Bone marrow (tissue), 2 donors: ENCODE results near the gene CD247.
A peak's percentile ranks its signal among the peaks of the same experiment; 100 is the strongest.

Source experiments
- DNase-seq, 2 donors: peaks; one replicate each; lab custom pipeline; 2025; lab: John Stamatoyannopoulos, UW

Gene CD247

DNA sequence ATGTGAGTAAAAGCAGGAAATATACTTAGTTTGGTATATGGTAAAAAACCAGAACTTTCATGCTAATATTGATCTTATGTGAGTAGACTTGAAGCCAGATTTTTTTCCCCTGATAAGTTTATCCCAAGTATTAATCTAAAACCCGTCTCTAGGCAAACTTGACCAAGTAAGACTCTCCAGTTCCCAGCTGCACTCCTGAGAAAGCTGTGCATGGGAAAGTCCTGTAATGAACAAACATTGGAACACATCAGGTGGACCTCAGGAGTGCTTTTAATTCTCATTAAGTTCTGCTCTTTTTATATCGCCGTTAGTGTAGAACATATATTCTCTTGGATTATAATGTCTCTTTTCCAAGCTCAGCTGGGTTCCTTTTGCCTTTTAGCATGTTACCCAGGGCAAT, 105.0 kb downstream of the CD247 start:
- no peak for DNase-seq

GRCh38 chr1:167412920-167413319, 105.4 kb downstream of the CD247 start:
- peak in 1 of 2 donors; percentile 47 for DNase-seq

DNA sequence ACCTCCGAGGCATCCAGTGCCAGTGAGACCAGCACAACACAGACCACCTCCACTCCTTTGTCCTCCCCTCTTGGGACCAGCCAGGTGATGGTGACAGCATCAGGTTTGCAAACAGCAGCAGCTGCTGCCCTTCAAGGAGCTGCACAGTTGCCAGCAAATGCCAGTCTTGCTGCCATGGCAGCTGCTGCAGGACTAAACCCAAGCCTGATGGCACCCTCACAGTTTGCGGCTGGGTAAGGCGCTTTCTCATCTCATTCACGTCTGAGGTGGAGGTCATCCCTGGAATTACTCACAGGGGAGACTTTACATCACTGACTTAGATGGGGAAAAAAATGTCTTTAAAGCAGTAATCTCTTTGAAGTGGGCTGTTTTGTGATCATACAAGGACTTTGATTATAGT, 106.3 kb downstream of the CD247 start:
- no peak for DNase-seq

- DNase-seq = no peak
Observed at GRCh38 chr1:167409183-167409582, 109.1 kb downstream of the CD247 start.

DNA sequence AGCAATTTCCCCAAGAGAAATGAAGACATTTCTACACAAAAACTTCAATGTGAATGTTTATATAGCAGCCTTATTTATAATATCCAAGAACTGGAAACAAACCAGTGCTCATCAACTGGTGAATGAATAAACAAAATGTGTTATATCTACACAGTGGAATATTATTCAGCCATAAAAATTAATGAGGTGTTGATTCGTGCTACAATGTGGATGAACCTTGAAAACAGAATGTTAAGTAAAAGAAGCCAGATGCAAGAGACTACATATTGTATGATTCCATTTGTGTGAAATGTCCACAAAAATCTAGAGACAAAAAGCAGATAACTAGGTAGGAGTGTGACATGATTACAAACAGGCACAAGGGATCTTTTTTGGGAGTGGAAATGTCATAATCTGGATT, 110.0 kb downstream of the CD247 start:
- no peak for DNase-seq

DNA sequence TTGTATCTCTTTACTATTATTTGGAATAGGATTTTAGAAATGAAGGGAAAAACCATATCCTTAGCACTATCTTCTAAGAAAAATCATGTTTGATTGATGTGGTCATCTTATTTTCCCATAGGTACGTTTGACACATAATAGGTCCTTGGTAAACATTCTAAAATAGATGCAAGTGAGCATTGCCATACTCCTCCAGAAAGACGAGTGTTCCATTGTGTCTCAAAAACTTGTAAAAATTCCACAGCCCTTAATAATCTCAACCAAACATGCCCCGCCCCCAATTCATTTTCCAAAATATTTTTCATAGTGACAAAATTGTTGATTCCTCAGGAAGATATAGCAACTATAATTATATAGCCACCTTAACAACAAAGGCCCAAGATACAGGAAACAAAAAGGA, 113.4 kb downstream of the CD247 start:
- DNase-seq = no peak

DNA sequence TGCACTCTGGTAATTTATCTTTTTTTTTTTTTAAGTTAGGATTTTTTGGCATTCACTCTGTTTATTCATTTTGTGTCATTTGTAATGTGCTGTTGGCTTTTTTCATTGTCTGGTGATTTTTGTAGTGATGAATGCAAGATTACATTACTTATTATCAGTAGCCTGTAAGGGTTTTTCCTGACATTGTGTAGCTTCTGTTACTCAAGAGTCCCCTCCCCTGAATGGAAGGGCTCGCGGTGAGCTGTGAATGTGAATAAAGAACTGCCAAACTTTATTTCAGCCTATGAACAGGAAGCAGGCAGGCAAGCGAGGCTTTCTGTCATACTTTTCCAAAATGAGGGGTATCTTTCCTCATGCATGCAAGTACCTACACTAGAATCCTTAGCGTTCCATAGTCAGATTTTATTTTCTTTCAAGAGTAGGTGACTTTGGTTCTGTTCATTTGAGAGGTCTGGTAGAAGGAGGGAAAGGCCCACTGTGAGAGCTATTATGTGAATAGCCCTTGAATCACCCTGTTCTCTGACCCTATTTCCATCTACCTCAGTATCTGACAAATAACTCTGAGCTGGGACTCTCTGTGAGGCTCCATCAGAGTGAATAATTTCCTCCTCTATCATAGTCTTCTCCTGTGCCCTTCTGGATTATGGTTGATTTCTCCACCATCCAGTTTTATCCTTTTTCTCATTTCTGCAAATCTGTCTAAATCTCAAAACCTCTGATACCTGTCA, 114.0 kb downstream of the CD247 start:
- no peak for DNase-seq

GRCh38 chr1:167401260-167401873, 117.0 kb downstream of the CD247 start:
- peak in 1 of 2 donors; percentile 23 for DNase-seq

- no peak for DNase-seq
Observed at GRCh38 chr1:167400359-167400953, 117.9 kb downstream of the CD247 start.

DNA sequence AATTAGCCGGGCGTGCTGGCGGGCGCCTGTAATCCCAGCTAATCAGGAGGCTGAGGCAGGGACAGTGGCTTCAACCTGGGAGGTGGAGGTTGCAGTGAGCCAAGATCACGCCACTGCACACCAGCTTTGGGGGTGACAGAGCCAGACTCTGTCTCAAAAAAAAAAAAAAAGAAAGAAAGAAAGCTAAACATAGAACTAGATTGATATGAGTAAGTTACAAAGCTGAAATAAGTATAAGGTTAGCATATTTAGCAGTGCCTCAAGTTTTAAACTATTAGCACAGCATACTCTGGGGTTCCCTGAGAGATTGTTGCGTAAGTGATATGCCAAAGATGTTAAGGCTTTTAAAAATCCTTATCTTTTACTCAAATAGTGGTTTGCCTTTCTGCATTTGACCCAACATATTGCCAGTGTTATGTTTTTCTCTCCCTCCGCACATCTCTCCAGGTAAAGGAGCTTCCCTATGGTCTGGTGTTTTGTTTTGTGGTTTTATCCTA, 126.1 kb downstream of the CD247 start:
- no peak for DNase-seq

- no peak for DNase-seq
Observed at GRCh38 chr1:167388976-167389375, 129.4 kb downstream of the CD247 start.

- peak in 1 of 2 donors; percentile 62 for DNase-seq
Observed at GRCh38 chr1:167387251-167387910, 130.9 kb downstream of the CD247 start.
